ENCODE measurements around the gene ERBB4. TPM values are rescaled to one million over a fixed set of nuclear protein-coding genes. Genes with fewer than 3 reads are reported as not detected.
"Not testable (repeated sequence)": the region's sequence is repeated elsewhere in the genome, so short reads cannot be mapped to it uniquely, and the experiment has no call there.

Gene ERBB4
- total and polyA plus RNA-seq, 7 donors = 0.07 to 7.5 (median 2.0) TPM

DNA sequence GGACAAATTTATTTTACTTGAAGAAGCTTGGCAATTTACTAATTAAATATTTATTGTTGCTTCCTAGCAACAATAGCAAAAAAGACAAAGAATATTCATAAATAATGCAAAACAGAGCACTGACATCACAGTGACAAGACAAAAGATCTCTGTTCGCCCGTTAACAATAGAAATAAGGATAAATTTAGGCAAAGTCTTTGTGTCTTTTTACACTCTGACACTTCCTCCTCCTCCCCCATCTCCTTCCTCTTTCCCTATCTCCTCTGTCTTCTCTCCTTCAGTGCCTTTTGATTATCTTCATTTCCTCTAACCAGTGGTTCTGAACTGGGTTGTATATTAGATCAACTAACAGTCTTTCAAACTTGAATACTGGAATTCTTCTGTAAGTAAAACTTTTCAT lies 808.4 kb downstream of the ERBB4 start:
- Histone ChIP-seq H3K27ac (no peak overlapping the region), H3K9me3 (no peaks in the 10 kb centered on the region), H3K27me3 (ENCODE audit: insufficient read depth in 3 of 3, low read length in 2 of 3) (no peaks in the 10 kb centered on the region), H3K4me1 (no peaks in the 10 kb centered on the region), H3K36me3 (ENCODE audit: insufficient read depth in 1 of 2, low read depth in 1 of 2) (no peaks in the 10 kb centered on the region), H3K4me3 (no peak overlapping the region)
- intact Hi-C loops (cut with DNase I) = no loop called here
- DNase-seq (no peak), ATAC-seq (no peak)
- TF ChIP-seq, protein P1, sequence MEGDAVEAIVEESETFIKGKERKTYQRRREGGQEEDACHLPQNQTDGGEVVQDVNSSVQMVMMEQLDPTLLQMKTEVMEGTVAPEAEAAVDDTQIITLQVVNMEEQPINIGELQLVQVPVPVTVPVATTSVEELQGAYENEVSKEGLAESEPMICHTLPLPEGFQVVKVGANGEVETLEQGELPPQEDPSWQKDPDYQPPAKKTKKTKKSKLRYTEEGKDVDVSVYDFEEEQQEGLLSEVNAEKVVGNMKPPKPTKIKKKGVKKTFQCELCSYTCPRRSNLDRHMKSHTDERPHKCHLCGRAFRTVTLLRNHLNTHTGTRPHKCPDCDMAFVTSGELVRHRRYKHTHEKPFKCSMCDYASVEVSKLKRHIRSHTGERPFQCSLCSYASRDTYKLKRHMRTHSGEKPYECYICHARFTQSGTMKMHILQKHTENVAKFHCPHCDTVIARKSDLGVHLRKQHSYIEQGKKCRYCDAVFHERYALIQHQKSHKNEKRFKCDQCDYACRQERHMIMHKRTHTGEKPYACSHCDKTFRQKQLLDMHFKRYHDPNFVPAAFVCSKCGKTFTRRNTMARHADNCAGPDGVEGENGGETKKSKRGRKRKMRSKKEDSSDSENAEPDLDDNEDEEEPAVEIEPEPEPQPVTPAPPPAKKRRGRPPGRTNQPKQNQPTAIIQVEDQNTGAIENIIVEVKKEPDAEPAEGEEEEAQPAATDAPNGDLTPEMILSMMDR (IDR thresholded peaks at IDR 0.05) = no peak
- WGBS, 3 donors = 55 to 77% (median 75%) methylated on average over 2 of the region's 2 CpGs

DNA sequence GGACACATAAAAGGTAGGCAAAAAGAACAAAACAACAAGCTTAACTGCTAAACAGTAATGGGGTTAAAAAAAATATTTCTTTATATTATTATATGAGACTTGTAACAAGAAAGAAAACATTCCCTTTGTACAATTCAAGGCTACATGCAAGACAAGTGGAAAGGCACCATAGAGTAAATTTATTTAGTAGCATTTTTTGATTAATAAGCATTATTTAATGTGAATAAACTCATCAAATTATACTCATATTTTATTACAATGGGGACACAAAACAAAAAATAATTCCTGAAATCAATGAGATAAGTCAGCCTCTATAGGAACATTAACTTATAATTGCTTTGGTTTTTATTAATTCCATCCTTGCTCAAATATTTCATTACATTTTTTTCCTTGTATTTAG lies 809.2 kb downstream of the ERBB4 start:
- Histone ChIP-seq H3K4me1 (no peaks in the 10 kb centered on the region), H3K4me3 (no peak overlapping the region), H3K27me3 (ENCODE audit: insufficient read depth in 3 of 3, low read length in 2 of 3) (no peaks in the 10 kb centered on the region), H3K27ac (no peak overlapping the region), H3K9me3 (no peaks in the 10 kb centered on the region), H3K36me3 (ENCODE audit: insufficient read depth in 1 of 2, low read depth in 1 of 2) (no peaks in the 10 kb centered on the region)
- DNase-seq (no peak), ATAC-seq (no peak)
- TF ChIP-seq, protein P1 (IDR thresholded peaks at IDR 0.05) = no peak
- intact Hi-C loops (cut with DNase I) = no loop called here

DNA sequence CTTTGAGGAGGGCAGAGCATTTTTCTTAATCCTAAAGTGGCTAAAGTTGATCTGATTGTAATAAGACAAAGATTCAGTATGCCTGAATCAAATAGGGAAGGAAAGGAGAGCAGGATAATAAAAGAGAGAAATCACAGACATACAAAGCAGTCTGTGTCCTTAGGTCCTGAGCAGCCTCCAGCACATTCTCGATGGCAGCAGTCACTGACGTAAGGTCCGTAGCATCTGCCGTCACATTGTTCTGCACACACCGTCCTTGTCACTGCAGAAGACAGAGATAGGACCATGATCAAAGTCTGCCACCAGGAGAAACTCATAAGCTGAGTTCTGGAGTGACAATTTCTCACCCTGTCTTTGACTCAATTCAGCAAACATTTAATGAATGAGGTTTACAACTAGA lies 813.7 kb downstream of the ERBB4 start:
- WGBS, 3 donors = 83 to 86% (median 86%) methylated on average over 5 of the region's 5 CpGs
- TF ChIP-seq, protein P1 (IDR thresholded peaks at IDR 0.05) = no peak
- ATAC-seq (no peak), DNase-seq (no peak)
- H3K36me3 ChIP-seq (ENCODE audit: insufficient read depth in 1 of 2, low read depth in 1 of 2) = no peaks in the 10 kb centered on the region
- H3K9me3 ChIP-seq = no peaks in the 10 kb centered on the region
- no peaks in the 10 kb centered on the region for H3K27me3 ChIP-seq (ENCODE audit: insufficient read depth in 3 of 3, low read length in 2 of 3)
- no peak overlapping the region for H3K27ac ChIP-seq
- H3K4me3 ChIP-seq = no peak overlapping the region
- no peaks in the 10 kb centered on the region for H3K4me1 ChIP-seq
- intact Hi-C loops (cut with DNase I) = no loop called here

DNA sequence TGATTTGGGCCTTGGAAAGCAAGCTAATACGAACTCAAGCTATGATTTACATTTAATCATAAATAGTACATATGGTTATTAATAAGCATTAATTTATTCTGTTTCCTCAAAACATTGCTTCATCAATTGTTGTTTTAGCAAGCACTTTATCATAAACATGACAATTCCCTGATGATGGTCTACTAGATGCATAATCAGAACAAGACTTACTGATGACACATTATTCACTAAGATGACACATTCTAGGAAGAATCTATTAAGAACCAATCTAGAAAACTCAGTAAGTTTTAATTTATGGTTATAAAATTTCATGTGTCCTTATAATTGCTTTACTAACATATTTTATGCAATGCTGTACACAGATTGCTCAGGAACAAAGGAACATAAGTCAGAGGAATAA lies 815.2 kb downstream of the ERBB4 start:
- no peak overlapping the region for H3K4me3 ChIP-seq
- no peaks in the 10 kb centered on the region for H3K9me3 ChIP-seq
- no peaks in the 10 kb centered on the region for H3K36me3 ChIP-seq (ENCODE audit: insufficient read depth in 1 of 2, low read depth in 1 of 2)
- H3K27ac ChIP-seq = no peak overlapping the region
- TF ChIP-seq, protein P1 (IDR thresholded peaks at IDR 0.05) = no peak
- no peak for ATAC-seq
- intact Hi-C loops (cut with DNase I) = no loop called here
- DNase-seq = no peak
- WGBS, 3 donors = 55 to 97% (median 93%) methylated on average over 1 of the region's 1 CpG
- no peaks in the 10 kb centered on the region for H3K27me3 ChIP-seq (ENCODE audit: insufficient read depth in 3 of 3, low read length in 2 of 3)
- no peaks in the 10 kb centered on the region for H3K4me1 ChIP-seq

DNA sequence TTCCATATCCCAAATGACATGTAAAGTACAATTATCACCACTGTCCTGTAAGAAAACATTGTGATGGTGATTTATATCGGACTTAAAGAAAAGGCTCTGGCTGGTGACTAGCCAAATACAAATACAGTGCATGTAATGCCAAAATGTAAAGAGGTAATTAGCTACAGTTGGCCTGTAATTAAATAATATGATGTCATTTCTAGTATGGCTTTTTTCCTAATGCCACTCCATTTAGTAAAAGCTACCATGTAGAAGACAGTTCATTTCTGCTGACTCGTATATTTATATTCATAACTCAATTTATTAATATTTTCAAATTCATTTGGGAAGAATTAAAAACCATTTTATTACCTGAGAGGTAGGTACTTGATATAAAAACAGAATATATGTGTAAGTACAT lies 815.7 kb downstream of the ERBB4 start:
- H3K27me3 ChIP-seq (ENCODE audit: insufficient read depth in 3 of 3, low read length in 2 of 3) = no peaks in the 10 kb centered on the region
- H3K27ac ChIP-seq = no peak overlapping the region
- DNase-seq (no peak), ATAC-seq (no peak)
- intact Hi-C loops (cut with DNase I) = no loop called here
- H3K9me3 ChIP-seq = no peaks in the 10 kb centered on the region
- WGBS, 3 donors = 90 to 93% (median 91%) methylated on average over 2 of the region's 2 CpGs
- no peaks in the 10 kb centered on the region for H3K4me1 ChIP-seq
- TF ChIP-seq, protein P1 (IDR thresholded peaks at IDR 0.05) = no peak
- H3K4me3 ChIP-seq = no peak overlapping the region
- H3K36me3 ChIP-seq (ENCODE audit: insufficient read depth in 1 of 2, low read depth in 1 of 2) = no peaks in the 10 kb centered on the region

DNA sequence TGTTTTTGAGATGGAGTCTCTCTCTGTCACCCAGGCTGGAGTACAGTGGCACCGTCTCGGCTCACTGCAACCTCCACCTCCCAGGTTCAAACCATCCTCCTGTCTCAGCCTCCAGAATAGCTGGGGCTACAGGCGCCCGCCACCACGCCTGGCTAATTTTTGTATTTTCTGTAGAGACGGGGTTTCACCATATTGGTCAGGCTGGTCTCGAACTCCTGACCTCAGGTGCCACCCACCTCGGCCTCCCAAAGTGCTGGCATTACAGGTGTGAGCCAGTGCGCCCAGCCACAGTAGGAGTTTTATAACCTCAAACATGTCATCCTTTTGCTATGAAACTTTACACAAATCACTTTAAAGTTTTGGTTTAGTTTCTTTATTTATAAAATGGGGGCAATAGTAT lies 816.7 kb downstream of the ERBB4 start:
- ATAC-seq; intact Hi-C loops (cut with DNase I); DNase-seq; H3K9me3 ChIP-seq; H3K27ac ChIP-seq; H3K4me3 ChIP-seq; H3K36me3 ChIP-seq (ENCODE audit: insufficient read depth in 1 of 2, low read depth in 1 of 2); H3K4me1 ChIP-seq; H3K27me3 ChIP-seq (ENCODE audit: insufficient read depth in 3 of 3, low read length in 2 of 3): not testable (repeated sequence)
- 87 to 97% (median 97%) methylated on average over 9 of the region's 9 CpGs for WGBS, 3 donors
